Subcutaneous abdominal adipose tissue (tissue), 5 donors: ENCODE results near the gene PAX7.

ENCODE experiments used
- H3K27ac ChIP-seq: one replicate; pipeline ENCODE4 v1.7.0; 2013; ENCODE audit warnings: low read depth, mild to moderate bottlenecking, inconsistent platforms, low read length, moderate library complexity
- H3K27me3 ChIP-seq, 5 donors: one replicate each; pipeline ENCODE4 v1.7.0; 2013; ENCODE audit warnings: low read length in 5 of 5, inconsistent platforms in 1 of 5; ENCODE audit not compliant: control insufficient read depth in 5 of 5, insufficient read depth in 4 of 5
- H3K36me3 ChIP-seq, 5 donors: one replicate each; pipeline ENCODE4 v1.7.0; 2013; ENCODE audit warnings: low read length in 5 of 5; ENCODE audit not compliant: control insufficient read depth in 5 of 5, insufficient read depth in 5 of 5
- H3K4me1 ChIP-seq, 5 donors: one replicate each; pipeline ENCODE4 v1.7.0; 2013; ENCODE audit warnings: low read length in 5 of 5, mild to moderate bottlenecking in 3 of 5, moderate library complexity in 1 of 5; ENCODE audit not compliant: control insufficient read depth in 5 of 5, insufficient read depth in 5 of 5
- H3K4me3 ChIP-seq, 5 donors: one replicate each; pipeline ENCODE4 v1.7.0; 2013; ENCODE audit warnings: low read length in 5 of 5, low read depth in 1 of 5
- H3K9ac ChIP-seq, 5 donors: one replicate each; pipeline ENCODE4 v1.7.0; 2013; ENCODE audit warnings: low read length in 5 of 5, mild to moderate bottlenecking in 4 of 5, moderate library complexity in 3 of 5
- H3K9me3 ChIP-seq, 5 donors: one replicate each; pipeline ENCODE4 v1.7.0; 2013; ENCODE audit warnings: low read length in 5 of 5; ENCODE audit not compliant: control insufficient read depth in 5 of 5
- donor health status: healthy.
- donor health status: healthy.
- donor health status: healthy.
- donor health status: healthy.
- donor health status: healthy.

The PAX7 gene

DNA sequence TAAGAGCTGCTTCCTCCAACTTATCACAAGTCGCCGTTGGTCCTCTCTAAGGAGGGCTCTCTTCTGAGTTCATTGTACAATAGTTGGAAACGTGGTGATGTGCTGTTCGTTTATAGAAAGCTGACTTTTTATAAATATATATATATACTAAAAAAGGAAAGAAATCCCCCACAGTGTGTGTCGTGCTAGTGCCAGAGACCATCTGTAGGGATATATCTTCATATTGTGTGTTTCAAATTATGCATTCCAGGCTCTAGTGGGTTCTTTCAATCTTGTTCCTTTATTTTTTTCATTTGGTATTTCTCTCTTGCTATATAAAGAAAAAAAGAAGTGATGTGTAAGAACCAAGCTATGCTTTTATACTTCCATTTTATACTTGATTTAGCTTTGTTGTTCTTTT, 117.0 kb downstream of the PAX7 start:
- Histone ChIP-seq H3K9me3 (peaks cover 0 to 15% (median 10%) of the 10 kb centered on the region in 5 donors), H3K9ac (no peak overlapping the region), H3K27me3 (peaks cover 9 to 37% (median 20%) of the 10 kb centered on the region in 5 donors), H3K4me3 (no peak overlapping the region), H3K4me1 (no peaks in the 10 kb centered on the region), H3K36me3 (no peaks in the 10 kb centered on the region), H3K27ac (no peak overlapping the region)

DNA sequence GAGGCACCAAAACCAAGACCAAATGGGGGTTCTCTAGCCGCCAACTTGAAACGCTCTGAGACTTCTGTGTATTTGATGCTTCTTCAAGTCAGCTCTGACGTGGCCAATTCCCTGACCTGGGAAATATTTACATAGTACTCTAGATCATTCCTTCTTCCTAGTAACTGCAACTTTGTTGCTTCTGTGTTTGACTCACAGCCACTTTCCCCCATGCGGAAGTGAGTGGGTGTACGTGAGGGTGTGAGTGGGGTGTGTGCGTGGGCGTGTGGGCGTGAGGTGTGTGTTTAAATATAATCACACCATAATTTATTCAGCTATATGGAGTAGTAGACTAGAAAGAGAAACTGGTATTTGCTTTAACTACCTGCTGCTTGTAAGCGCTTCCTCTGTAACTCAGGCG, 117.8 kb downstream of the PAX7 start:
- Histone ChIP-seq H3K36me3 (no peaks in the 10 kb centered on the region), H3K9me3 (peaks cover 0 to 15% (median 15%) of the 10 kb centered on the region in 5 donors), H3K27me3 (peaks cover 9 to 33% (median 18%) of the 10 kb centered on the region in 5 donors), H3K4me1 (no peaks in the 10 kb centered on the region), H3K9ac (no peak overlapping the region), H3K4me3 (no peak overlapping the region), H3K27ac (no peak overlapping the region)

DNA sequence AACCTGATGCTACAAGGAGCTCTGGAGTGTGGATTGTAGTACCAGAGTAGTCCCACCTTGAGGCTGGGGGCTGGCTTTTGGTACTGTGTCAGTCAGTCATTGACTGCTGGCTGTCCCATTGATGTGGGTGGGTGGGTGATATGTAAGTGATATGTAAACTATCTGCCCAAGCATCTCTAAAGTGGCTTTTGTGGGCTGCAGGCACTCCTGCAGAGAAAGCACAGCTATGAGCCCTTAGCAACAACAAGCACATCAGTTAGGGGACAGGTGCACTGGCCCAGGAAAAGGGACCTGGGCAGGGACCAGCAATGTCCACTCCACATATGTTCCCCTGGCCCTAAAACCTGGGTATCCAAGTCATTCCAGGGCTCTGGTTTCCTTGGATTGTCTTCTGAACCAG, 118.9 kb downstream of the PAX7 start:
- H3K9me3 ChIP-seq: peaks cover under 1 to 24% (median 15%) of the 10 kb centered on the region in 5 donors
- H3K9ac ChIP-seq: no peak overlapping the region
- no peaks in the 10 kb centered on the region for H3K4me1 ChIP-seq
- H3K4me3 ChIP-seq: no peak overlapping the region
- peaks cover 9 to 32% (median 18%) of the 10 kb centered on the region in 5 donors for H3K27me3 ChIP-seq
- no peak overlapping the region for H3K27ac ChIP-seq
- no peaks in the 10 kb centered on the region for H3K36me3 ChIP-seq

DNA sequence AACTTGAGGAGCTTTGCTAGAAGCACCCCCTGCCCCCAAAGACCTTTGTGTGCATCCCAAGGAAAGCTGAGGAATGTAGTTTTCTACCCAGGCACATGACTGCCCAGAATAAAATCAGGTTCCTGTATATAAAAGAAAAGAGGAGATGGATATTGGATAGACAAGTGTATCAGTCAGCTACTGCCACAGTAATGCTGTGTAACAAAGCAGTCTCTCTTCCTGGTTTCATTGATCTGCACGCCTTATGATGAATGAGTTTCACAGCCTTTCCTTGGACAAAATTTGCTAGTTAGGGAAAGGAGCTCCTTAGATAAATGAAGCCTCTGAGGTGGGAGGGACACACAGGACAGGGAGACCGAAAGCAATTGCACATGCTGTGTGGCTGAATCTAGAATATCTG, 120.0 kb downstream of the PAX7 start:
- Histone ChIP-seq H3K27me3 (peaks cover 9 to 30% (median 14%) of the 10 kb centered on the region in 5 donors), H3K4me3 (no peak overlapping the region), H3K27ac (no peak overlapping the region), H3K9ac (no peak overlapping the region), H3K4me1 (no peaks in the 10 kb centered on the region), H3K36me3 (no peaks in the 10 kb centered on the region), H3K9me3 (peaks cover 3 to 26% (median 15%) of the 10 kb centered on the region in 5 donors)

DNA sequence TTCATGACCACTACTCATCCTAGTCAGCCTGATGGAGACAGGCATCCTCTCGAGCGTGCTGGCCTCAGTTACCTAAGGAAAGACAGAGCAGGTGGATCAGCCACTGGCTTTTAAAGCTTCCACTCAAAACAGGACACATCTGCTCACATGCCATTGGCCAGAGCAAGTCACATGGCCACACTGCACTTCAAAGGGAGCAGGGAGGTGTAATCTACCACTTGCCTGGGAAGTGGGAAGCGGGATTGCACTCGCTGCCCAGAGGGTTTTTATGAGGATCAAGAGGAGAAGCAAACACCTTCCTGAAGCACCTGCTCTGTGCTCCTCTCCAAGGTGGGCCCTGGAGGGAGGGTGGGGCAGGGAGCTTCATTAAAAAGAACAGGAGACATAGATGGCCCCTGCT, 120.8 kb downstream of the PAX7 start:
- no peak overlapping the region for H3K9ac ChIP-seq
- H3K36me3 ChIP-seq: no peaks in the 10 kb centered on the region
- H3K27me3 ChIP-seq: peaks cover 5 to 27% (median 9%) of the 10 kb centered on the region in 5 donors
- H3K9me3 ChIP-seq: peaks cover 3 to 26% (median 15%) of the 10 kb centered on the region in 5 donors
- no peak overlapping the region for H3K27ac ChIP-seq
- no peaks in the 10 kb centered on the region for H3K4me1 ChIP-seq
- no peak overlapping the region for H3K4me3 ChIP-seq

DNA sequence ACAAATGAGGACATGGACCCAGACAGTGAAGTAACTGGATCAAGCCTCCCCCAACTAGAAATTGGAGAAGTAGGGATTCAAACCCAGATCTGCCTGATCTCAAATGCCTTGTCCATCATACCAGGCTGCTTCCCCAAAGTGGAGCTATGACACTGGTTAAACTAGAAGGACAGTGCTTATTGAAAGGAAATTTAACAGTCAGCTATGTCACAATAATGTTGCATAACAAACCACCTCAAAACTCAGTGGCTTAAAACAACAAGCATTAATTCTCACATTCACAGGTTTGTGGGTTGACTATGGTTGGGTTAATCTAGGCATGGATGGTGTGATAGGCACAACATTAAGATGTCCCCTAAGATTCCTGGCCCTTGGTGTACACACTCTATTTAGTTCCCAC, 121.8 kb downstream of the PAX7 start:
- no peak overlapping the region for H3K27ac ChIP-seq
- H3K9me3 ChIP-seq: peaks cover 3 to 26% (median 15%) of the 10 kb centered on the region in 5 donors
- no peaks in the 10 kb centered on the region for H3K4me1 ChIP-seq
- no peaks in the 10 kb centered on the region for H3K36me3 ChIP-seq
- H3K27me3 ChIP-seq: peaks cover 3 to 24% (median 9%) of the 10 kb centered on the region in 5 donors
- no peak overlapping the region for H3K9ac ChIP-seq
- H3K4me3 ChIP-seq: no peak overlapping the region

DNA sequence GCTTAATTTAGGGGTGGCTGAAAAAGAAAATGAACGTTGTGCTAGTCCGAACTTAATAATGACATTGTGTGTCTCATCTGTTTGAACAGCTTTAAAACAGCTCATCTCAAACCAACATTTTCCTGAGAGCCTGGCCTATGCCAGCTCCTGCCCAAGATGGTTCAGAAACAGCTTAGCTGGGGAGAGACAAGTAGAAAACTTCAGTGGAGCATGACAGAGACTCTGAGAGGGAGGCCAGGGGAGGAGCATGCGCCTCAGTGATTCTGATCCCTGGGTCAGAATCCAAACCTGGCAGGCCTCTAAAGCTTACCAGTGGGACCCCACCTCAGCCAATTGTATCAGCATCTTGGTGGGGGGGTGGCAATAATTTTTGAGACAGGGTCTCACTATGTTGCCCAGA, 129.5 kb downstream of the PAX7 start:
- Histone ChIP-seq H3K27ac (no peak overlapping the region), H3K9ac (no peak overlapping the region), H3K4me1 (no peaks in the 10 kb centered on the region), H3K27me3 (peaks cover 4 to 28% (median 16%) of the 10 kb centered on the region in 5 donors), H3K9me3 (peaks cover 0 to 4% (median 0%) of the 10 kb centered on the region in 5 donors), H3K36me3 (no peaks in the 10 kb centered on the region), H3K4me3 (no peak overlapping the region)

DNA sequence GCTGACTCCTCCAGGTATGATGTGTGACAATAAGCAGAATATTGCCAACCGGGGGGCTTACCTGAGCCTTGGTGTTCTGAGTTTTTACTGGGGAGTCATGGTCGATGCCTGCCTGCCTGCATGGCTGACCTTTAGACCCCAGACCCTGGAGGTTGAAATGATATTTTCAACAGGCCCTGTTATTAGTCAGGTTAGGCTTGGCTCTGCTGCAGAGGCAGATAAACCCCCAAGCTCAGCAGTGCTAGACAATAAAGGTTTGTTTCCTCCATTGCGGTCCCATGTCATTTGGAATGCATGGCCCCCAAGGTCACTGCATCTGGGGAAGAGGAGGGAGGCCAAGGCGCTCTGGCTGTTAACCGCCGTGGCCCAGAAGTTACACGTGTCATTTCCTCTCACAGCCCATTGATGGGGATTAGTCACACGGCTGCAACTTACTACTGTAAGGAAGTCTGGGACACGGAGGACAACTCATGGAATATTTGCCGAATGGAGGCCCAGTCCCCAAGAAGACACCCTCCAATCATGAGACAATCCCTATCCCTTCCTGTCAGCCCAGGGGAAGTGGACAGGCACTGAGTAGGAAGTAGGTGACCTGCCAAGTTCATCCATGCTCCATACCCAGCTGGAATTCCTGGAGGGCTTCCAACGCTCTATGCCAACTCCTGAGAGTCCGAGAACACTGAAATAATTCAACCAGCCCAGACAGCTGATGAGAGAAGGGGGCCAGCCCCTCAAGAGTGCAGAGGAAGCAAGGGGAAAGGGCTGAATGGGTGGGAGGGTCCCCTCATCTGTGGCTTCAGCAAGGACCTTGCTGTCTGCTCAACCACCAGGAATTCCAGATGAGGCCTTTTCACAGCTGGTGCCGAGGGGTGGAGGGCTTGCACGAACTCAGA, 131.5 kb downstream of the PAX7 start:
- no peak overlapping the region for H3K27ac ChIP-seq
- peaks cover 10 to 35% (median 26%) of the 10 kb centered on the region in 5 donors for H3K27me3 ChIP-seq
- H3K9me3 ChIP-seq: peaks cover 0 to 4% (median 0%) of the 10 kb centered on the region in 5 donors
- H3K4me1 ChIP-seq: no peaks in the 10 kb centered on the region
- no peak overlapping the region for H3K9ac ChIP-seq
- H3K4me3 ChIP-seq: no peak overlapping the region
- H3K36me3 ChIP-seq: no peaks in the 10 kb centered on the region

DNA sequence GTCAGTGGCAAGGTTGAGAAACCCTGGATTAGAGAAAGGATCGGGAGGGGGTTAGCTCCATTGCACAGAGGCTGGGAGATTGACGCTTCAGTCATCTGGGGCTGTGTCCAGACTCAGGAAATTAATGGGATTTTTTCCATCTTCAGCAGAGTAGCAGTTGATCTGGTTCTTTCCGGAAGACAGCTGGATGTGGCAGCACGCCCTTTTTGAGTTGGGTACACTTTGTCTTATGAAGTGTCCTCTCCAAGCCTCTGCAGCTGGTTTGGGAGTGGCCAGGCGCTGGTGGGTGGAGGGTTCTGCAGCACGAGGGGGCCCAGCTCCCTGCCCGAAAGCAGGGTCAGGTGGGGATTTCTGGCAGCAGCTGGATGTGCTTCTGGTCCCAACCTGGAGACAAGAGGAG, 133.7 kb downstream of the PAX7 start:
- Histone ChIP-seq H3K4me1 (no peaks in the 10 kb centered on the region), H3K9ac (no peak overlapping the region), H3K36me3 (no peaks in the 10 kb centered on the region), H3K4me3 (no peak overlapping the region), H3K27me3 (peaks cover 18 to 42% (median 35%) of the 10 kb centered on the region in 5 donors), H3K9me3 (no peaks in the 10 kb centered on the region), H3K27ac (no peak overlapping the region)

DNA sequence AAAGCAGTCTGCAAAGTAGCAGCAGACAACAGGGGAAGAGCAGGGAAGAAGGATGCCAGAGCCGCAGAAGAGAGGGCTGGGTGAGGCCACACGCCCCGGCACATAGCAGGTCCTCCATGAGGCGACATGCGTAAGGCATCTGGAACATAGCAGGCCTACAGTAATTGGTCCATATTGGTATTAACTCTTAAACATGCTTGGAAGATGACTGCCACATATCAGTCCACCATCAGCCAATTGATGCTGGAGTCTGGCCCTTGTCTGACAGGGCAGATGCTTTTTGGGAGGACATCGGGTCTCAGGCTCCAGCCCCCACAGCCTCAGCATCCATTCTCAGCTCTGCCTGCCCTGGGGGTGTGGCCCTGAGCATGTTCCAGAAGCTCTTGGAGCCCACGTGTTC, 135.1 kb downstream of the PAX7 start:
- no peaks in the 10 kb centered on the region for H3K9me3 ChIP-seq
- H3K4me3 ChIP-seq: no peak overlapping the region
- H3K9ac ChIP-seq: no peak overlapping the region
- H3K27me3 ChIP-seq: peaks cover 22 to 49% (median 38%) of the 10 kb centered on the region in 5 donors
- H3K4me1 ChIP-seq: no peaks in the 10 kb centered on the region
- H3K27ac ChIP-seq: no peak overlapping the region
- no peaks in the 10 kb centered on the region for H3K36me3 ChIP-seq
